WTC11 (cell line): ENCODE measurements around the gene YIF1A. TPM values are rescaled to one million over a fixed set of nuclear protein-coding genes. Genes with fewer than 3 reads are reported as not detected.
A peak's percentile ranks its signal among the peaks of the same experiment; 100 is the strongest.

Experiments
- ATAC-seq: fragments of 200-7000 bp; cut with Tn5 transposase; 2 replicates; pipeline ENCODE4 v1.10.0; 2021; ENCODE audit warnings: mild to moderate bottlenecking, moderate library complexity
- CTCF ChIA-PET: fragments of 300-600 bp; sonication (Branson Sonifier 250); formaldehyde crosslinking; loops from one replicate; lab custom pipeline; 2021; ENCODE audit warnings: antibody characterized with exemption; lab: Charles Lee
- POLR2A ChIA-PET: fragments of 350-600 bp; sonication (Branson Sonifier 250); formaldehyde crosslinking; loops from one replicate; lab custom pipeline; 2021; ENCODE audit warnings: antibody characterized with exemption; lab: Charles Lee
- DNase-seq: peaks from one replicate; pipeline ENCODE4 v3.0.0; 2021; ENCODE audit warnings: low spot score
- H3K27ac Mint-ChIP-seq: 2 replicates; pipeline ENCODE4 v1.8.0; 2021; ENCODE audit warnings: mixed read lengths
- H3K27me3 Mint-ChIP-seq: 2 replicates; pipeline ENCODE4 v1.8.0; 2021; ENCODE audit warnings: low read depth, mild to moderate bottlenecking, moderate library complexity, mixed read lengths
- H3K36me3 Mint-ChIP-seq: 2 replicates; pipeline ENCODE4 v1.8.0; 2021; ENCODE audit warnings: mixed read lengths
- H3K4me1 Mint-ChIP-seq: 2 replicates; pipeline ENCODE4 v1.8.0; 2022; ENCODE audit warnings: mixed read lengths
- H3K4me3 Mint-ChIP-seq: 2 replicates; pipeline ENCODE4 v1.8.0; 2021; ENCODE audit warnings: mild to moderate bottlenecking, moderate library complexity, mixed read lengths
- H3K9me3 Mint-ChIP-seq: 2 replicates; pipeline ENCODE4 v1.8.0; 2021; ENCODE audit warnings: mixed read lengths
- AR ChIP-seq: fragments of 250-450 bp; sonication (Bioruptor Pico); IDR thresholded peaks from 2 replicates; pipeline ENCODE4 v1.9.0; 2021; ENCODE audit warnings: mild to moderate bottlenecking
- CDX4 ChIP-seq: fragments of 250-450 bp; sonication (Bioruptor Pico); IDR thresholded peaks from 2 replicates; pipeline ENCODE4 v1.9.0; 2021; ENCODE audit warnings: moderate library complexity, mild to moderate bottlenecking, inconsistent platforms, borderline replicate concordance
- E2F1 ChIP-seq: sonication (generic); formaldehyde crosslinking; IDR thresholded peaks from 2 replicates; pipeline ENCODE4 v1.8.0; 2022; ENCODE audit warnings: mild to moderate bottlenecking, missing genetic modification reagents
- GRHL2 ChIP-seq: fragments of 250-450 bp; sonication (Bioruptor Pico); IDR thresholded peaks from 2 replicates; pipeline ENCODE4 v1.8.0; 2022; ENCODE audit warnings: mild to moderate bottlenecking, moderate library complexity; ENCODE audit not compliant: insufficient replicate concordance, severe bottlenecking
- HMGXB4 ChIP-seq: sonication (generic); formaldehyde crosslinking; IDR thresholded peaks from 2 replicates; pipeline ENCODE4 v1.8.1; 2023; ENCODE audit warnings: mild to moderate bottlenecking, moderate library complexity, missing genetic modification reagents
- MXD4 ChIP-seq: fragments of 250-450 bp; sonication (Bioruptor Pico); IDR thresholded peaks from 2 replicates; pipeline ENCODE4 v1.8.0; 2021; ENCODE audit warnings: mild to moderate bottlenecking, moderate library complexity, borderline replicate concordance
- NFYB ChIP-seq: sonication (generic); formaldehyde crosslinking; conservative IDR thresholded peaks from 2 replicates; pipeline ENCODE4 v1.8.0; 2022; ENCODE audit warnings: low read depth, missing genetic modification reagents
- RELA ChIP-seq: sonication (generic); formaldehyde crosslinking; IDR thresholded peaks from 2 replicates; pipeline ENCODE4 v1.8.1; 2022; ENCODE audit warnings: missing genetic modification reagents, mild to moderate bottlenecking, borderline replicate concordance
- SP1 ChIP-seq: sonication (generic); formaldehyde crosslinking; conservative IDR thresholded peaks from 2 replicates; pipeline ENCODE4 v1.8.1; 2022; ENCODE audit warnings: missing genetic modification reagents
- STAT6 ChIP-seq: sonication (generic); formaldehyde crosslinking; conservative IDR thresholded peaks from 2 replicates; pipeline ENCODE4 v1.8.1; 2023; ENCODE audit warnings: mild to moderate bottlenecking, low read depth, missing genetic modification reagents, moderate library complexity
- TEAD4 ChIP-seq: sonication (generic); formaldehyde crosslinking; IDR thresholded peaks from 2 replicates; pipeline ENCODE4 v1.8.0; 2022; ENCODE audit warnings: mild to moderate bottlenecking, missing genetic modification reagents
- TP53 ChIP-seq: sonication (generic); formaldehyde crosslinking; IDR thresholded peaks from 2 replicates; pipeline ENCODE4 v1.8.1; 2023; ENCODE audit warnings: mild to moderate bottlenecking, missing genetic modification reagents
- ZNF219 ChIP-seq: sonication (generic); formaldehyde crosslinking; IDR thresholded peaks from 2 replicates; pipeline ENCODE4 v1.8.0; 2023; ENCODE audit warnings: missing genetic modification reagents, mild to moderate bottlenecking, borderline replicate concordance
- ZNF263 ChIP-seq: sonication (generic); formaldehyde crosslinking; IDR thresholded peaks from 2 replicates; pipeline ENCODE4 v1.8.1; 2022; ENCODE audit warnings: low read depth, mild to moderate bottlenecking, moderate library complexity, missing genetic modification reagents
- ZNF416 ChIP-seq: fragments of 250-450 bp; sonication (Bioruptor Pico); IDR thresholded peaks from 2 replicates; pipeline ENCODE4 v1.9.0; 2021; ENCODE audit warnings: mild to moderate bottlenecking, inconsistent platforms
- ZNF532 ChIP-seq: fragments of 250-450 bp; sonication (Bioruptor Pico); IDR thresholded peaks from 2 replicates; pipeline ENCODE4 v1.9.0; 2021; ENCODE audit warnings: mild to moderate bottlenecking, borderline replicate concordance
- total RNA-seq: library from RNA; stranded (reverse); gene quantifications from 3 replicates; pipeline ENCODE4 v1.2.3, GENCODE V29; 2021

The YIF1A gene
- total RNA-seq, 1 experiment from 2014 or later, result 86.9 TPM

- no peak for TF ChIP-seq E2F1 (CRISPR knock-in tag)
- no peak for TF ChIP-seq ZNF416
- TF ChIP-seq ZNF263 (CRISPR knock-in tag), result no peak
- TF ChIP-seq AR (CRISPR knock-in tag), result no peak
- TF ChIP-seq SP1 (CRISPR knock-in tag), result peak; percentile 86
- TF ChIP-seq TEAD4 (CRISPR knock-in tag), result no peak
- TF ChIP-seq CDX4, result no peak
- TF ChIP-seq TP53, result no peak
- no peak for TF ChIP-seq STAT6 (CRISPR knock-in tag)
- TF ChIP-seq ZNF219 (CRISPR knock-in tag), result no peak
Measured at GRCh38 chr11:66311965-66312548, 23.1 kb upstream of the YIF1A start (continued).

- ChIA-PET CTCF (interaction anchor here (0.6 to 5.8 kb wide), 35 partner anchors 11 to 710 kb away, joined by 3 to 319 read pairs (median 9); partner anchors contain the start of genes B4GAT1, MRPL11, RAB1B and RIN1), POLR2A (interaction anchor here (0.7 to 2.8 kb wide), 8 partner anchors 11 to 110 kb away, joined by 3 to 14 read pairs (median 5); partner anchors contain the start of genes RIN1 and YIF1A)
- Mint-ChIP-seq H3K27me3 (peaks cover 9% of the 10 kb centered on the region), H3K36me3 (no peaks in the 10 kb centered on the region), H3K4me3 (peak overlapping the region; percentile 87), H3K27ac (peak overlapping the region; percentile 99), H3K9me3 (no peaks in the 10 kb centered on the region), H3K4me1 (peaks cover 13% of the 10 kb centered on the region)
- DNase-seq (no peak), ATAC-seq (no peak)
- TF ChIP-seq RELA (CRISPR knock-in tag), result no peak
- no peak for TF ChIP-seq GRHL2
- no peak for TF ChIP-seq NFYB (CRISPR knock-in tag)
- TF ChIP-seq AR (CRISPR knock-in tag), result no peak
- TF ChIP-seq HMGXB4, result no peak
- no peak for TF ChIP-seq ZNF532
- TF ChIP-seq MXD4 (CRISPR knock-in tag), result no peak
Measured at GRCh38 chr11:66311470-66311964, 22.6 kb upstream of the YIF1A start.
